Tibial nerve (tissue), 4 donors: ENCODE data around the gene TOMM34. TPM values are rescaled to one million over a fixed set of nuclear protein-coding genes. Genes with fewer than 3 reads are reported as not detected.

Source experiments
- DNase-seq, 2 donors: peaks; one replicate each; pipeline ENCODE4 v3.0.0-alpha.2; 2019; ENCODE audit warnings: low spot score in 2 of 2
- H3K27ac ChIP-seq, 4 donors: fragments of 200-600 bp; sonication (generic) in 3 of 4; one replicate each; pipeline ENCODE4 v1.5.1; 2017 to 2019; ENCODE audit warnings: mild to moderate bottlenecking in 1 of 4
- H3K27me3 ChIP-seq, 2 donors: fragments of 200-600 bp; sonication (generic) in 1 of 2; one replicate each; pipeline versions ENCODE4 v1.5.1 to v1.6.0; 2017 to 2019
- H3K36me3 ChIP-seq, 3 donors: fragments of 200-600 bp; sonication (generic); one replicate each; pipeline ENCODE4 v1.5.1; 2018 to 2019
- H3K4me1 ChIP-seq, 4 donors: fragments of 200-600 bp; sonication (generic) in 3 of 4; one replicate each; pipeline ENCODE4 v1.5.1; 2017 to 2019
- H3K4me3 ChIP-seq, 4 donors: fragments of 200-600 bp; sonication (generic) in 3 of 4; one replicate each; pipeline ENCODE4 v1.5.1; 2017 to 2019; ENCODE audit warnings: mild to moderate bottlenecking in 1 of 4, moderate library complexity in 1 of 4
- H3K9me3 ChIP-seq, 4 donors: fragments of 200-600 bp; sonication (generic) in 3 of 4; one replicate each; pipeline ENCODE4 v1.5.1; 2017 to 2019
- CTCF ChIP-seq, 5 experiments: fragments of 200-600 bp in 3 of 5; fragments of 450-650 bp in 2 of 5; sonication (generic) in 3 of 5; IDR thresholded peaks; one replicate each; pipeline ENCODE4 v1.5.1; 2016 to 2019; ENCODE audit warnings: antibody characterized with exemption in 5 of 5, mild to moderate bottlenecking in 3 of 5, moderate library complexity in 2 of 5
- EP300 ChIP-seq, 2 donors: sonication (generic); formaldehyde crosslinking; IDR thresholded peaks; one replicate each; pipeline ENCODE4 v1.6.1; 2017; ENCODE audit warnings: antibody characterized with exemption in 2 of 2, mild to moderate bottlenecking in 1 of 2
- POLR2A ChIP-seq, 2 donors: fragments of 450-650 bp; IDR thresholded peaks; one replicate each; pipeline ENCODE4 v1.6.1; 2017; ENCODE audit warnings: antibody characterized with exemption in 2 of 2, mild to moderate bottlenecking in 2 of 2, moderate library complexity in 2 of 2
- WGBS, 2 donors: methylation state at CpG; one replicate each; pipeline ENCODE4 v1.1.5; 2018; 5-methylcytosine and 5-hydroxymethylcytosine counted together
- total RNA-seq, 4 donors: library from RNA; depleted of rRNA; stranded (reverse); fragments of >200 nt; gene quantifications; one replicate each; pipeline ENCODE4 v1.1.0, GENCODE V29; 2016

The TOMM34 gene
- total RNA-seq, 4 donors from 2014 or later: 5.9 to 18.0 (median 13.9) TPM

GRCh38 chr20:44990957-44991356 is 30.8 kb upstream of the TOMM34 start:
- H3K4me3 ChIP-seq: peak overlapping the region in 2 of 4 donors; percentile 0 to 9
- peaks cover 0 to 30% (median 11%) of the 10 kb centered on the region in 4 donors for H3K4me1 ChIP-seq
- H3K27me3 ChIP-seq: no peaks in the 10 kb centered on the region
- H3K27ac ChIP-seq: peak overlapping the region; percentile 36 to 76 (median 70)
- H3K36me3 ChIP-seq: peaks cover 0 to 26% (median under 1%) of the 10 kb centered on the region in 3 donors
- no peaks in the 10 kb centered on the region for H3K9me3 ChIP-seq
- DNase-seq: no peak
- no peak for TF ChIP-seq EP300 (IDR thresholded peaks at IDR 0.05)
- no peak for TF ChIP-seq CTCF (IDR thresholded peaks at IDR 0.05)
- TF ChIP-seq POLR2A (IDR thresholded peaks at IDR 0.05): no peak

- no peak for DNase-seq
- no peaks in the 10 kb centered on the region for H3K27me3 ChIP-seq
- H3K9me3 ChIP-seq: no peaks in the 10 kb centered on the region
- WGBS, 2 donors: 36 to 50% methylated on average over 3 of the region's 3 CpGs
- TF ChIP-seq EP300 (IDR thresholded peaks at IDR 0.05) (no peak), POLR2A (IDR thresholded peaks at IDR 0.05) (no peak), CTCF (IDR thresholded peaks at IDR 0.05) (no peak)
- peaks cover 0 to 20% (median 0%) of the 10 kb centered on the region in 3 donors for H3K36me3 ChIP-seq
- H3K4me1 ChIP-seq: peaks cover 0 to 30% (median 11%) of the 10 kb centered on the region in 4 donors
- peak overlapping the region in 2 of 4 donors; percentile 0 to 9 for H3K4me3 ChIP-seq
- peak overlapping the region; percentile 36 to 76 (median 70) for H3K27ac ChIP-seq
Measured at GRCh38 chr20:44990425-44990824, 30.2 kb upstream of the TOMM34 start.

GRCh38 chr20:44988631-44989171 is 28.5 kb upstream of the TOMM34 start:
- 91 to 98% methylated on average over 1 of the region's 1 CpG for WGBS, 2 donors
- Histone ChIP-seq H3K4me1 (peaks cover 0 to 26% (median 11%) of the 10 kb centered on the region in 4 donors), H3K36me3 (peaks cover 0 to 24% (median 0%) of the 10 kb centered on the region in 3 donors), H3K4me3 (no peak overlapping the region), H3K27ac (no peak overlapping the region), H3K9me3 (no peaks in the 10 kb centered on the region), H3K27me3 (no peaks in the 10 kb centered on the region)
- no peak for DNase-seq
- no peak for TF ChIP-seq POLR2A (IDR thresholded peaks at IDR 0.05)
- TF ChIP-seq EP300 (IDR thresholded peaks at IDR 0.05): no peak
- TF ChIP-seq CTCF (IDR thresholded peaks at IDR 0.05): no peak

- no peaks in the 10 kb centered on the region for H3K9me3 ChIP-seq
- H3K4me1 ChIP-seq: peaks cover 0 to 10% (median 0%) of the 10 kb centered on the region in 4 donors
- peaks cover 0 to 65% (median 0%) of the 10 kb centered on the region in 3 donors for H3K36me3 ChIP-seq
- WGBS, 2 donors: 97 to 98% methylated on average over 7 of the region's 7 CpGs
- no peak overlapping the region for H3K27ac ChIP-seq
- H3K4me3 ChIP-seq: no peak overlapping the region
- no peak for TF ChIP-seq EP300 (IDR thresholded peaks at IDR 0.05)
- TF ChIP-seq POLR2A (IDR thresholded peaks at IDR 0.05): no peak
- TF ChIP-seq CTCF (IDR thresholded peaks at IDR 0.05): no peak
- no peaks in the 10 kb centered on the region for H3K27me3 ChIP-seq
- no peak for DNase-seq
Measured at GRCh38 chr20:44983093-44983674, 23.0 kb upstream of the TOMM34 start.

- 92 to 93% methylated on average over 8 of the region's 8 CpGs for WGBS, 2 donors
- Histone ChIP-seq H3K27ac (no peak overlapping the region), H3K4me1 (peaks cover 0 to 13% (median 0%) of the 10 kb centered on the region in 4 donors), H3K27me3 (no peaks in the 10 kb centered on the region), H3K36me3 (peaks cover 0 to 60% (median 0%) of the 10 kb centered on the region in 3 donors), H3K9me3 (no peaks in the 10 kb centered on the region), H3K4me3 (no peak overlapping the region)
- no peak for TF ChIP-seq CTCF (IDR thresholded peaks at IDR 0.05)
- TF ChIP-seq POLR2A (IDR thresholded peaks at IDR 0.05): no peak
- no peak for TF ChIP-seq EP300 (IDR thresholded peaks at IDR 0.05)
- DNase-seq: no peak
Measured at GRCh38 chr20:44981736-44982406, 21.7 kb upstream of the TOMM34 start.
